Mucosa of rectum (tissue), 2 donors: Measurements from ENCODE around the gene FOXS1.

Source experiments
- H3K27ac ChIP-seq, 2 donors: one replicate each; pipeline ENCODE4 v1.7.0; 2013; ENCODE audit warnings: inconsistent platforms in 2 of 2, low read depth in 2 of 2, low read length in 2 of 2
- H3K27me3 ChIP-seq, 2 donors: one replicate each; pipeline ENCODE4 v1.7.0; 2013; ENCODE audit warnings: low read length in 2 of 2; ENCODE audit not compliant: control insufficient read depth in 2 of 2, insufficient read depth in 2 of 2
- H3K36me3 ChIP-seq, 2 donors: one replicate each; pipeline ENCODE4 v1.7.0; 2013; ENCODE audit warnings: low read length in 2 of 2; ENCODE audit not compliant: control insufficient read depth in 2 of 2, insufficient read depth in 2 of 2
- H3K4me1 ChIP-seq, 2 donors: one replicate each; pipeline ENCODE4 v1.7.0; 2013; ENCODE audit warnings: low read length in 2 of 2, mild to moderate bottlenecking in 1 of 2; ENCODE audit not compliant: control insufficient read depth in 2 of 2, insufficient read depth in 2 of 2
- H3K4me3 ChIP-seq, 2 donors: one replicate each; pipeline ENCODE4 v1.7.0; 2013; ENCODE audit warnings: low read length in 2 of 2
- H3K9ac ChIP-seq, 2 donors: one replicate each; pipeline ENCODE4 v1.7.0; 2013; ENCODE audit warnings: low read length in 2 of 2, low read depth in 1 of 2, mild to moderate bottlenecking in 1 of 2
- H3K9me3 ChIP-seq, 2 donors: one replicate each; pipeline ENCODE4 v1.7.0; 2013; ENCODE audit warnings: low read length in 2 of 2; ENCODE audit not compliant: control insufficient read depth in 2 of 2
- donor health status: healthy.
- donor health status: Normal muscosa, but diverticular disease.

FOXS1 gene

GRCh38 chr20:31797364-31797763 lies 48.0 kb downstream of the FOXS1 start:
- Histone ChIP-seq H3K27ac (no peak overlapping the region), H3K27me3 (no peaks in the 10 kb centered on the region), H3K36me3 (peaks cover 0 to 17% of the 10 kb centered on the region in 2 donors), H3K9me3 (no peaks in the 10 kb centered on the region), H3K9ac (no peak overlapping the region), H3K4me3 (no peak overlapping the region), H3K4me1 (no peaks in the 10 kb centered on the region)
